ENCODE measurements around the gene FANK1. TPM values are rescaled to one million over a fixed set of nuclear protein-coding genes. Genes with fewer than 3 reads are reported as not detected.

FANK1 gene
- total and polyA plus RNA-seq, 3 donors from 2014 or later = 41.1 to 143 (median 60.9) TPM

- no peak for DNase-seq
- Histone ChIP-seq H3K4me3 (no peak overlapping the region), H3K4me1 (no peaks in the 10 kb centered on the region), H3K27me3 (no peaks in the 10 kb centered on the region), H3K36me3 (ENCODE audit: low read depth, missing control alignments) (no peaks in the 10 kb centered on the region), H3K27ac (no peak overlapping the region), H3K9me3 (no peaks in the 10 kb centered on the region)
- TF ChIP-seq CTCF (IDR thresholded peaks at IDR 0.05) (no peak), POLR2A (IDR thresholded peaks at IDR 0.05) (no peak)
- 61 to 77% methylated on average over 4 of the region's 4 CpGs for WGBS, 2 donors
- intact Hi-C loops (cut with DNase I; ENCODE audit: low total_unique reads) = loop anchor here (10.0 kb wide), 2 partner anchors 320 to 520 kb away; no protein-coding TSS in a partner anchor
These were observed 88.0 kb downstream of the FANK1 start for GRCh38 chr10:125984346-125984745.

GRCh38 chr10:125984865-125985495 lies 88.6 kb downstream of the FANK1 start:
- TF ChIP-seq POLR2A (IDR thresholded peaks at IDR 0.05) (no peak), CTCF (IDR thresholded peaks at IDR 0.05) (no peak)
- intact Hi-C loops (cut with DNase I; ENCODE audit: low total_unique reads) = loop anchor here (10.0 kb wide), 2 partner anchors 320 to 520 kb away; no protein-coding TSS in a partner anchor
- Histone ChIP-seq H3K9me3 (no peaks in the 10 kb centered on the region), H3K27me3 (no peaks in the 10 kb centered on the region), H3K4me3 (no peak overlapping the region), H3K36me3 (ENCODE audit: low read depth, missing control alignments) (no peaks in the 10 kb centered on the region), H3K27ac (no peak overlapping the region), H3K4me1 (no peaks in the 10 kb centered on the region)
- no peak for DNase-seq
- WGBS, 2 donors = 90 to 95% methylated on average over 6 of the region's 6 CpGs

GRCh38 chr10:125985557-125986240 lies 89.3 kb downstream of the FANK1 start:
- no peak for TF ChIP-seq CTCF (IDR thresholded peaks at IDR 0.05)
- Histone ChIP-seq H3K36me3 (ENCODE audit: low read depth, missing control alignments) (no peaks in the 10 kb centered on the region), H3K27me3 (no peaks in the 10 kb centered on the region), H3K9me3 (no peaks in the 10 kb centered on the region), H3K4me1 (no peaks in the 10 kb centered on the region), H3K4me3 (no peak overlapping the region), H3K27ac (no peak overlapping the region)
- DNase-seq = no peak
- intact Hi-C loops (cut with DNase I; ENCODE audit: low total_unique reads) = loop anchor here (10.0 kb wide), 2 partner anchors 319 to 519 kb away; no protein-coding TSS in a partner anchor
- WGBS, 2 donors = 67 to 74% methylated on average over 5 of the region's 5 CpGs

GRCh38 chr10:125989791-125990190 lies 93.4 kb downstream of the FANK1 start:
- Histone ChIP-seq H3K36me3 (ENCODE audit: low read depth, missing control alignments) (no peaks in the 10 kb centered on the region), H3K4me1 (no peaks in the 10 kb centered on the region), H3K9me3 (no peaks in the 10 kb centered on the region), H3K4me3 (no peak overlapping the region), H3K27me3 (no peaks in the 10 kb centered on the region), H3K27ac (no peak overlapping the region)
- intact Hi-C loops (cut with DNase I; ENCODE audit: low total_unique reads) = loop anchor here (10.0 kb wide), 2 partner anchors 315 to 515 kb away; no protein-coding TSS in a partner anchor
- DNase-seq = no peak
- TF ChIP-seq POLR2A (IDR thresholded peaks at IDR 0.05) (no peak), CTCF (IDR thresholded peaks at IDR 0.05) (no peak)
- 100% methylated on average over 5 of the region's 5 CpGs for WGBS, 2 donors
